ENCODE data around the gene WAPL.

GRCh38 chr10:86524225-86524962 is 2.8 kb upstream of the WAPL start:
- no peak for TF ChIP-seq CTCF (conservative IDR thresholded peaks at IDR 0.05; ENCODE audit: low read depth, low read length)
- no peak for TF ChIP-seq EZH2 (IDR thresholded peaks at IDR 0.05; ENCODE audit: borderline replicate concordance, low read depth, low read length, poor library complexity, severe bottlenecking)
